ENCODE results near the gene KIF27.

KIF27 gene

DNA sequence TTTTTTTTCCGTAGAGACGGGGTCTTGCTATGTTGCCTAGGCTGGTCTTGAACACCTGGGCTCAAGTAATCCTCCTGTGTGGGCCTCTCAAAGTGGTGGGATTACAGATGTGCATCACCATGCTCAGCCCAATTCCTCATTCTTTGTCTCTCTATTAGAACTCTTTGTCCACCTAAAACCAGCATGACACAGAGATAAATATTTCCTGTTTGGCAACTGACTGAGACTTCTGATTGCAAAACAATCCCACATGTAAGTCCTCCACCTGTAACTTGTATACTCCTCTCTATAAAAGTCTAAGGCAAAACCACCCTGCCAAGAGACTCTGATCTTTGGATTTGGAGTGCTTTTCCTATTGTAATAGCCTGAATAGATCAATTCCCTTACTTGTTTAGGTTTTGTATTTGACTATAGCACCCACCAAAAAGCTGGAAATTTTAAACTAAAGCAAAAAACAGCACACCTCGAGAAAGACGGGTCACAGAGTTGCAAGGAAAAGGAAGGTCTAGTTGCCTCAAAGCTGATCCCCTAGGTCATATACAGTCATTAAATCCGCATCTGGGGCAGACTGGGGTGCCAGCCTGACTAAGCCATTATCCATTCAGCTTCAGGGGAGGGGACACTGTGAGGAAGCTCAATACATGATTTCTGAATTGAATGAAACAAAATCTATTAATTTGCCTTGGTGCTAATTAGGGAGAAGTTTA, 13.5 kb upstream of the KIF27 start:
- H3K36me3 ChIP-seq: peaks cover 8% of the 10 kb centered on the region
- H3K9me3 ChIP-seq: no peaks in the 10 kb centered on the region
- H3K27me3 ChIP-seq: no peaks in the 10 kb centered on the region
- H3K4me3 ChIP-seq (ENCODE audit: low read depth, low read length): no peak overlapping the region
- no peak for TF ChIP-seq CTCF (IDR thresholded peaks at IDR 0.05; ENCODE audit: low read depth, low read length)
- no peak for DNase-seq
- no peaks in the 10 kb centered on the region for H3K4me1 ChIP-seq

- Histone ChIP-seq H3K4me1 (no peaks in the 10 kb centered on the region), H3K4me3 (ENCODE audit: low read depth, low read length) (no peak overlapping the region), H3K27me3 (no peaks in the 10 kb centered on the region), H3K36me3 (peaks cover 2% of the 10 kb centered on the region), H3K9me3 (no peaks in the 10 kb centered on the region)
- TF ChIP-seq CTCF (IDR thresholded peaks at IDR 0.05; ENCODE audit: low read depth, low read length): no peak
- no peak for DNase-seq
These were observed 12.6 kb upstream of the KIF27 start for GRCh38 chr9:83933790-83934189.

- no peaks in the 10 kb centered on the region for H3K4me1 ChIP-seq
- no peaks in the 10 kb centered on the region for H3K27me3 ChIP-seq
- no peak overlapping the region for H3K4me3 ChIP-seq (ENCODE audit: low read depth, low read length)
- H3K36me3 ChIP-seq: no peaks in the 10 kb centered on the region
- no peak for DNase-seq
- H3K9me3 ChIP-seq: no peaks in the 10 kb centered on the region
- no peak for TF ChIP-seq CTCF (IDR thresholded peaks at IDR 0.05; ENCODE audit: low read depth, low read length)
These were observed 11.6 kb upstream of the KIF27 start for GRCh38 chr9:83932851-83933250.

GRCh38 chr9:83932011-83932410, 10.8 kb upstream of the KIF27 start:
- no peak for DNase-seq
- H3K36me3 ChIP-seq: no peaks in the 10 kb centered on the region

DNA sequence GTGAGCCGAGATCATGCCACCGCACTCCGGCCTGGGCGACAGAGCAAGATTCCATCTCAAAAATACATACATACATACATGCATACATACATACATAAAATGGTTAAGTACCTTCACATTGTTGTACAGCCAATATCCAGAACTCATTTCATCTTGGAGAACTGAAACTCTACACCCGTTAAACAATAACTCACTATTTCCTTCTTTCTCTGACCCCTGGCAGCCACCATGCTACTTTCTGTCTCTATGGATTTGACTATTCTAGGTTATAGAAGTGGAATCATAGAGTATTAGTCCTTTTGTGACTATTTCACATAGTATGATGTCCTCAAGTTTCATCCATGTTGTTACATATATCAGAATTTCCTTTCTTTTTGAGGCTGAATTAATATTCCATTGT, 9.6 kb upstream of the KIF27 start:
- no peaks in the 10 kb centered on the region for H3K9me3 ChIP-seq
- no peak overlapping the region for H3K4me3 ChIP-seq (ENCODE audit: low read depth, low read length)
- H3K27me3 ChIP-seq: no peaks in the 10 kb centered on the region
- H3K36me3 ChIP-seq: no peaks in the 10 kb centered on the region
- no peaks in the 10 kb centered on the region for H3K4me1 ChIP-seq
- DNase-seq: no peak
- no peak for TF ChIP-seq CTCF (IDR thresholded peaks at IDR 0.05; ENCODE audit: low read depth, low read length)

More at GRCh38 chr9:83932011-83932410, 10.8 kb upstream of the KIF27 start:
- Histone ChIP-seq H3K4me1 (no peaks in the 10 kb centered on the region), H3K9me3 (no peaks in the 10 kb centered on the region), H3K27me3 (no peaks in the 10 kb centered on the region), H3K4me3 (ENCODE audit: low read depth, low read length) (no peak overlapping the region)
- TF ChIP-seq CTCF (IDR thresholded peaks at IDR 0.05; ENCODE audit: low read depth, low read length): no peak

GRCh38 chr9:83927591-83927990, 6.4 kb upstream of the KIF27 start:
- no peak overlapping the region for H3K4me3 ChIP-seq (ENCODE audit: low read depth, low read length)
- DNase-seq: no peak
- H3K4me1 ChIP-seq: no peaks in the 10 kb centered on the region
- H3K9me3 ChIP-seq: no peaks in the 10 kb centered on the region
- H3K36me3 ChIP-seq: no peaks in the 10 kb centered on the region
- no peak for TF ChIP-seq CTCF (IDR thresholded peaks at IDR 0.05; ENCODE audit: low read depth, low read length)
- no peaks in the 10 kb centered on the region for H3K27me3 ChIP-seq

Measured in BE2C (cell line).